ENCODE measurements around the gene TRA2B.
"Not testable (repeated sequence)": the region's sequence is repeated elsewhere in the genome, so short reads cannot be mapped to it uniquely, and the experiment has no call there.

Gene TRA2B

DNA sequence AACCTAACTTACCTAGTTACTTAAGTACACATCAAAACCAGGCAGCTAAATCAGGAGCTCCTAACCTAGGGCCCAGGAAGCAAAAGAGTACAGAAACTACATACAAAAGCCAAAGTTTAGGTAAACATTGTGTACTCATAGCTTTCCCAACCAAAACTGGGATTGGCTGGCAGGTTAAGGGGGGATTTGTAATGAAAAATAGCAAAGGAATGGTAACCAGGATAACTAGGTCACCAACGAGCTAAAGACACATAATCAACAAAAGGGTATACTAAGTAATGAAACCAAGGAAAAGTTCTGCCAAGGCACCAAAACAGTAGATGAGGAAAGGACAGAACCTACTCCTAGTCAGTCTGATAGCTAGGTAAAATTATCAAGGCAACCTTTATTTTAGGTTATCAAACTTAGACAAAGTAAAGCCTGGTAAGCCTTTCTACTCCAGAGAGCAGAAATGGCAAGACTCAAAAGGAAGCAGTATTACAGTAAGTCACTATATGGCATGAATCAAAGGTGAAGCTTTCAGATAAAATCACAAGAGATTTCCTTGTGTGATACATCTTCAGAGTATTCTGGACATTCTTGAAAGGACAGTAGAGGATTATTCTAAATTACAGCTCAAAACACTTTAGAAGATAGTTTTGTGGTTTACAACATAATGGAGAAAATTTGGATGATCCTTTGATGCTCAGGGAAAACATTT lies 10.2 kb downstream of the TRA2B start:
- DNase-seq (ENCODE audit: low spot score) = no peak

DNA sequence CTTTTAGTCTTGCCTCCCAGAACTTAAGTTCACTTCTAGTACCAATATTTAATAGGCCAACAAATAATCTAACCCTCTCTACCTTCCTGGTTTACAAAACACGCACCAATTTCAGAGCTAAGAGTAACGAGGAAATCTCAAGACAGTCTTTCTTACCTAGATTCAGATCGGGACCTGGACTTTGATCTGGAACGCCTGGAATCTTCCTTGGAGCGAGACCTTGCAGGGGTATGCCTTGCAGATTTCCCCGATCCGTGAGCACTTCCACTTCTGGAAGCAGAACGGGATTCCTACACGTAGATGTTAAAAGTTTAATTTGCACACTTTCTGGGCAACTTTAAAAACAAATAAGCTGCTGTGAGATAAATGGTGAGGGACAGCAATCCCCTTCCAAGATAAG lies 11.4 kb downstream of the TRA2B start:
- no peak for DNase-seq (ENCODE audit: low spot score)

DNA sequence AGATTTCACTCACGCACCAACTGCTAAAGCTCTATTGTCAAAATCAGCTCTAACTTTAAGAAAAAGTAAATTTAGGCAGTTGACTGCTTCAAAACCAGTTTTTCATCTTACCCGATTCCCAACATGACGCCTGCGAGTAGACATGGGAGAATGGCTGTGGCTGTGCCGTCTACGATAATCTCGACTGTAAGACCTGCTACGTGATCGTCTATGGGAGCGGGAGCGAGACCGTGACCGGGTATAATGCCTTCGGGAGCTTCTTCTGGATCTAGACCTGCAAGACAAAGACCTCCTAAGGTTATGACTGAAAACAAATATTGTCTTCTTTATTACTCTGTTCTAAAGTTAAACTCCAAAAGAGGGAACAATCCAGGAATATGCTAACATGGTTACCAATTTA lies 12.5 kb downstream of the TRA2B start:
- no peak for DNase-seq (ENCODE audit: low spot score)

DNA sequence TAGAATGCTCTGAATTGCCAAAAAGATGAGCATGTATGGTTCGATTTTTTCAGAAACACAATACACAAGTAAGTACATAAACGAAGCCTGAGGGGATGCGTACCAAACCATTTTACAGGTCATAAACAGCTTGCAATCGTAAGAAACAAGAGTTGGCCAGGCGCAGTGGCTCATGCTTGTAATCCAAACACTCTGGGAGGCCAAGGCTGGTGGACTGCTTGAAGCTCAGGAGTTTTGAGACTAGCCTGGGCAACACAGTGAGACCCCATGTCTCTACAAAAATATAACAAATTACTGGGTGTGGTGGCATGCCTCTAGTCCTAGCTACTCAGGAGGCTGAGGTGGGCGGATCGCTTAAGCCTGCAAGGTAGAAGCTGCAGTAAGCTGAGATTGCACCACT lies 13.4 kb downstream of the TRA2B start:
- DNase-seq (ENCODE audit: low spot score) = no peak

DNA sequence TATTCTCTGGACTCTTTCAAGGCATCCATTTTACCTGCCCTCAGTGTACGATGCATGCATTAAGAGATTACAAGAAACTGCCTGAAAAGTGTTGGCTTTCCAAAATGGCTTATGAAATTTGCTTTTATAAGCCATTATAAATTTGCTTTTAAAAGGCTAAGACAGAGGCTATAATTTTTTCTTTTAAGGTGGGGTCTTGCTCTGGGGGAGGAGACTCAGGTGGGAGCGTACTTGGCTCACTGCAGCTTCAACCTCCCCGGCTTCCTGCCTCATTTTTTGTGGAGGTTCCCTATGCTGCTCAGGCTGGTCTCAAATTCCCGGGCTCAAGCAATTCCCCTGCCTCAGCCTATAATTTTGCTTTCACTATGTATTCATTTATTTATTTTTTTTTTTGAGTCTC lies 17.6 kb downstream of the TRA2B start:
- DNase-seq (ENCODE audit: low spot score) = no peak

DNA sequence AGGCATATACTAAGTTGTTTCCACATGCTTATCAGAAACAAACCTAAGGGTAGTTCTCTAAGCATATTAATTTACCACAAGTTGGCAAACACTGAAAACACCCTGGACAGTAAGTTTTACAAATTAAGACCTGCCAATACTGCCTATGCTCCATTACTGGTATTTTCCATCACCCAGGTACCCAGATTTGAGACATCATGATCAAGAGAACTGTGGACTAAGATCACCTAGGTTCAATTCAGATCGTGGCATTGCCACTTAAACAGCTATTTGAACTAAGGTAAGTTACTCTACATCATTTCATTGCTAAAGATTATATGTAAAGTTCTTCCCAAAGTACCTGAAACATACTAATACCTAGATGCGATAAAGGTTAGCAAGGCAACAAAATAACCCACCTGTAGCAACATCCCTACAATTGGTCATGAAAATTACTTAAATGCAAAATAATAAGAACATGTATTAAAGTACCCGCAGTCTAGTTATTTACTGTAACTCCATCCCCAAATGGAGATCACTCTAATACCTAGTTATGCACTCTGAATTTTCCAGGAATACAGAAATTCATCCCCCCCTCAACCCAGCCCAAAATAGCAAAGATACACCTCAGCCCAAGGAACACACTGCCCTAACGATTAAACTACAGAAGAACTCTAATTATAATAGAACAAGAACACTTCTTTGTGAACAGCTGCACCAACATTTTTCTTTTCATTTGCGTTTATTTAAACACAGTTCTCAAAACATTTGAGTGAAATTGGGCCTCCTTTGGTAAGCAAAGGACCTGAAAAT lies 21.6 kb downstream of the TRA2B start:
- DNase-seq (ENCODE audit: low spot score) = no peak

DNA sequence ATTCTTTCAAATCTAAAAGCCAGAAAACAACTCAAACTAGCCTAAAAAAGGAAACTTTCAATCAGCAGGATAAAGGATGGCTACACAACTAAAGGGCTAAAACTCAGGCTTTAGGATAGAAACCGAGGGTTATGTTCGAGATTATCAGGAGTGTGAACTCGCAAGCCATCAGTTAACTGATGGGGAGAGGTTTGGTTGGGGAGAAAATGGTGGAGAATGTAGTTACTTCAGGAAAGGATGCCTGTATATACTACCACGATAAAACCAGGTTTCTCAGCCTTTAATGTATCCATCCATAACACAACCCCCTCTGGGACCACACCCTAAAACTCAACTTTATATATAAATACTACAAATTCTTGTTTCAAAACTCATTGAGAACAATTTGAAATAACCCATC lies 22.2 kb downstream of the TRA2B start:
- no peak for DNase-seq (ENCODE audit: low spot score)

DNA sequence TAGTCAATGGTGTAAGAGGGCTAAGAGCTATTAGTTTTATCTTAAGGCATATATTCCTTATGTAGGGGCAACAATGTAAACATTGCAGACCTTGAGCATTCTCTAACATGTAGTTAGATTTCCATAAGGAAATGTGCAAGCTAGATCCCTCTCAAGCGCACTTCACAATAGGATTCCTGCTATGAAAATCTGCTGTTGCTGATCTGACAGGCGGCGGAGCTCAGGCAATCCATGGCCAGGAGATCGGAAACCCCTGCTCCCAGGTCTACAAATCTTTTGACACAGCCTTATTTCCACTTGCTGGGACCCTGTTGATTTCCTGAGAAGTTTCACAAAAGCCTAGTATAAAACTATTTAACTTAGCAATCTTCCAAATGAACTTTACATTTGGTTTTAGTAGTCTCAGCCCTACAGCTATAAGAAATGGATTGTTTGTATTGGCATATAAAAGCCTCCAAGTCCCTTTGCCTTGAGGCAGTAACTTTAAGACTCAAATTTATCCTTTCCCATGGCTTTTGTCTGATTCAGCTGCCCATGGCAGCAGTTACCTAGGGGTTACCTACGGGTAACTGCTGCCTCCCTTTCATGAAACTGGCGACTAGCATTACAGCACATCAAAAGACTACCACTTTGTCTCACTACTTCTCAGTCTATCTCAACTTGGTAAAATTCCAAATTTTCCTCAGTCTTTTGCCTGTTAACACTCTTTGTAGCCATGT lies 22.7 kb downstream of the TRA2B start:
- no peak for DNase-seq (ENCODE audit: low spot score)

DNA sequence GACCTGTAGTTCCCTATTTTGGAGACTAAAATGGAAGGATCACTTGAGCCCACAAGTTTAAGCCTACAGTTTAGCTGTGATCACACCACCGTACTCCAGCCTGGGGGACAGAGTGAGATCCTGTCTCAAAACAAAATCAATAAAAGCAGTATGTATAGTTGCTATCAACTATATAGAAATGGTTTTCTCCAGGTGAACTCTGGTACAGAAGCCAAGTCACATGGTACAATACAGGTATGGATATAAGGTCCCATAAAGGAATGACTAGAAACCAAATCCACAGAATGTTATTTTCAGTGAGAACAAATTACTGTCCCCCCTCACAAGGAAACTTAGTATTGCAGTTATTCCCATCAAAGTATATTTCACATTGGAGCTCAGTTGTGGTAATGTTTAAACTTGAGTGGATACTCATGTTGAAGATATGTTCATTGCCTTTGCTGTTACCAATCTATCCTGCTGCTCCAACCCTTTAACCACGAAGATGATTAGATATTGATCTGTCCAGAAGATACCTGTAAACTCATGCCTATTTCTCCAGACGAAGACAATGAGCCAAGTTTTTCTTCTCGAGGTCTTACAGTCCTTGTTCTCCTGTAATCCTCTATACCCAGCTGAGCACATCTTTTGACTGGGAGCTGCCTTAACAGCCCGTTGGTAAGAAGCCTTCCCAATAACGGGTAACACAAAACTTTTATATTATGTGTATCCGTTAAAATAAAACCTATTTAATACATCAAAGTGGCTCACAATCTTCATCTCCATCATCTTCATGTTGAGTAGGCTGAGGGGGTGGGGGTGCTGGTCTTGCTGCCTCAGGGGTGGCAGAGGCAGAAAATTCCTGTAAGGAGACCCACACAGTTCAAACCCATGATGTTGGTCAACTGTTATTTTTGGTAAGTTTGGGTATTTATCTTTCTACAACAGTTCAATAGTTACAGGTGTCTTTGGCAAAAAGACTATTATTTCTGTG lies 24.6 kb downstream of the TRA2B start:
- no peak for DNase-seq (ENCODE audit: low spot score)

DNA sequence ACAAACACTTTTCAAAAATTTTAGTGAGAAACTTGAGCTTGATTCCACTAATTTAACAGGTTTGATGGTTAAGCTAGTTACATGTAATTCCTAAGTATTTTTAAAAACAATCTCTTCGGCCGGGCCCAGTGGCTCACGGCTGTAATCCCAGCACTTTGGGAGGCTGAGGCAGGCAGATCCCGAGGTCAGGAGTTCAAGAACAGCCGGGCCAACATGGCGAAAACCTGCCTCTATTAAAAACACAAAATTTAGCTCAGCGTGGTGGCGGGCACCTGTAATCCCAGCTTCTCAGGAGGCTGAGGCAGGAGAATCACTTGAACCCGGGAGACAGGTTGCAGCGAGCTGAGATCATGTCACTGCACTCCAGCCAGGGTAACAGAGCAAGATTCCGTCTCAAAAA lies 25.3 kb downstream of the TRA2B start:
- DNase-seq (ENCODE audit: low spot score) = no peak

DNA sequence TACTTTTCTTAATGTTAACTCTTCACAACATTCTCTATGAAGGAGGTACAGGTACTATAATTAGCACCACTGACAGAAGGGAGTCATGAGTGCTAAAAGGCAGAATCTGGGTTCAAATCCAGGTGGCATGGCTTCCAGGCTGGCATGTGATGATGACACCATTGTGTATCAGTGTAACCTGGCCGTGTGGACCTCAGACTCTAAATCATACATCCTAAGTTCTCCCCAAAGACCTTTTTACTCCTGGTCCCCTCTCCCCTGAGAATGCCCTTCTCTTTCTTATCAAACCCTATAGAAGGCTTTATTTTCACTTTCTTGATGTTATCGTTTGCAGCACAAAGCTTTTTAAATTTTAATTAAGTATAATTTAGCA lies 26.8 kb downstream of the TRA2B start:
- not testable (repeated sequence) for DNase-seq (ENCODE audit: low spot score)

DNA sequence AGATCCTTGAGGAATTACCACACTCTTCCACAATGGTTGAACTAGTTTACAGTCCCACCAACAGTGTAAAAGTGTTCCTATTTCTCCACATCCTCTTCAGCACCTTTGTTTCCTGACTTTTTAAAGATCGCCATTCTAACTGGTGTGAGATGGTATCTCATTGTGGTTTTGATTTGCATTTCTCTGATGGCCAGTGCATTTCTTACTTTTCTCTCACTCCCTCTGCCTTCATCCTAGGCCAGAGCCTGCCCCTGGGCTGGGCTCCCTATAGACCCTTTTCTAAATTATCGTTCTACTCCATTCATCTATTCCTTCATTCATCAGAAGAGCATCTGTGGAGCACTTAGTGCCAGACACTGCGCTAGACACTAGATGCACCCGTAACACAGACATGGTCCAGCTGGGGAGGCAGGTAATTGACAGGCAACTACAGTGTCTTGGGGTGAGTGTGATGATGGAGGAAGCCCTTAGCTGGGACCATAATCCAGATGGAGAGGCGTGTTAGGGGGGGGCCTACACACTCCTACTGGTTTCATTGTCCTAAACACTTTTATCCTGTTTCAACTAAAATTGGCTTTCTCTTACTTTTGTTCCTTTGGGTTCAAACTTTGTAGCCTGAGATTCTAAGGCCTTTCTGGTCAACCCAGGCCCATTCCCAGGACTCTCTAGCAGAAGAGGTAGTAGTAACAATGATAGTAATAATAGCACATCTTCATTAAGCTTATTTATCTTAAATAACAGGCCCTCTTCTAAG lies 27.3 kb downstream of the TRA2B start:
- not testable (repeated sequence) for DNase-seq (ENCODE audit: low spot score)

DNA sequence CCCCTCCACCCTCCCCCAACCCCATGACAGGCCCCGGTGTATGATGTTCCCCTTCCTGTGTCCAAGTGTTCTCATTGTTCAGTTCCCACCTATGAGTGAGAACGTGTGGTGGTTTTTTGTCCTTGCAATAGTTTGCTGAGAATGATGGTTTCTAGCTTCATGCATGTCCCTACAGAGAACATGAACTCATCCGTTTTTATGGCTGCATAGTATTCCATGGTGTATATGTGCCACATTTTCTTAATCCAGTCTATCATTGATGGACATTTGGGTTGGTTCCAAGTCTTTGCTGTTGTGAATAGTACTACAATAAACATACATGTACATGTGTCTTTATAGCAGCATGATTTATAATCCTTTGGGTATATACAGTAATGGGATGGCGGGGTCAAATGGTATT lies 27.9 kb downstream of the TRA2B start:
- not testable (repeated sequence) for DNase-seq (ENCODE audit: low spot score)

DNA sequence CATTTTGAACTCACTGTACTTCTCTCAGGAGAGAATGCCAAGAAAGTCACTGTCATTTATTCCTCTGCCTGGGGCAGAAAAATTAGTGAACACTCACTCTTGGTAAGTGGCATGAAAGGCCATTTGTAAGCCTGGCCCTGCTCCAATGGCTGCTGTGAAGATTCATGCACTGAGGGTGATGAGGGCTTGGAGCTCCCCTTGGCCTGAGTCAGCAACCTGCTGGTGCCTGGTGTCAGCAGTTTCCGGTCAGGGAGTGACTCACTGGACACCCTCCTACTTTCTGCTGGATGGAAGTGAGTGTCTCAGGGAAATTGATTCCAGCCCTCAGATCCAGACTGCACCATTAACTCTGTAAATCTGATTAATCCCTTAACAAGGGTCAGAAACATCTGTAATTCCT lies 37.6 kb downstream of the TRA2B start:
- DNase-seq (ENCODE audit: low spot score) = no peak

DNA sequence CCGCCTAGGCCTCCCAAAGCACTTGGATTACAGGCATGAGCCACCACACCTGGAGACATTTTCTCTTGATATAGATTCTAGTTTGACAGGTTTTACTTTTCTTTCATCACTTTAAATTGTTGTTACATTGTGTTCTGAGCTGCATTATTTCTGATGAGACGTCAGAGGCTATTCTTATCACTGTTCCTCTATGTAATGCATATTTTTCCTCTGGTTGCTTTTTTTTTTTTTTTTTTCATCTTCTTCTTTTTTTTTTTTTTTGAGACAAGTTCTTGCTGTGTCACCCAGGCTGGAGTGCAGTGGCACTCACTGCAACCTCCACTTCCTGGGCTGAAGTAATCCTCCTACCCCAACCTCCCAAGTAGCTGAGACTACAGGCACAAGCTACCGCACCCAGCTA lies 41.2 kb downstream of the TRA2B start:
- DNase-seq (ENCODE audit: low spot score) = no peak

DNA sequence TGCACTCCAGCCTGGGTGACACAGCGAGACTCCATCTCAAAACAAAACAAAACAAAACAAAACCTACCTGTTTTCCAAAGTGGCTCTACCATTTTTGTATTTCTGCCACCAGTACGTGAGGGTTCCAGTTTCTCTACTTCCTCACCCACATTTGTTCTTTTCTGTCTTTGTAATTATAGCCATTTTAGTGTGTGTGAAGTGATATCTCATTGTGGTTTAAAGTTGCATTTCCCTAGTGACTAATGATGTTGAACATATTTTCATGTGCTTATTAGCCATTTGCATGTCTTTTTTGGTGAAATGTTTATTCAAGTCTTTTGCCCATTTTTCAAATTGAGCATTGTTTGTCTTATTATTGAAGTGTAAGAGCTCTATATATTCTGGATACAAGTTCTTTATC lies 50.7 kb downstream of the TRA2B start:
- no peak for DNase-seq (ENCODE audit: low spot score)

DNA sequence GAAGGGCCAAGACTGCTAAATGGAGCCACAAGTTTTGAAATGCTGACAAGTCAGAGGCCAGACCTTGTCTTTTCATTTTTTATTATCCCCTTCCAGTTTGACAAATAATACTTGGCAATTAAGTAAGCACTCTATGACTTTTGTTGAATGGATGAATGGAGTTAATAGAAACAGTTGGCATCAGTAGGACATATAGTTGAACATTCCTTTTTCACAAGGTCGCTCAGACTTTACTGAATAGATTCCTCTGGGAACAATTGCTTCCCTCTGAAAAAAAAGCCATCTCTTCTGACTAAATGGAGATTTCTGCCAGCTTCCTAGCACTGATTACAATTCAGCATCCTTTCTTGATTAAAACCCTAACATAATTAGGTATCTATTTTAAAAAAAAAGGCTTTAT lies 53.2 kb downstream of the TRA2B start:
- DNase-seq (ENCODE audit: low spot score) = no peak

DNA sequence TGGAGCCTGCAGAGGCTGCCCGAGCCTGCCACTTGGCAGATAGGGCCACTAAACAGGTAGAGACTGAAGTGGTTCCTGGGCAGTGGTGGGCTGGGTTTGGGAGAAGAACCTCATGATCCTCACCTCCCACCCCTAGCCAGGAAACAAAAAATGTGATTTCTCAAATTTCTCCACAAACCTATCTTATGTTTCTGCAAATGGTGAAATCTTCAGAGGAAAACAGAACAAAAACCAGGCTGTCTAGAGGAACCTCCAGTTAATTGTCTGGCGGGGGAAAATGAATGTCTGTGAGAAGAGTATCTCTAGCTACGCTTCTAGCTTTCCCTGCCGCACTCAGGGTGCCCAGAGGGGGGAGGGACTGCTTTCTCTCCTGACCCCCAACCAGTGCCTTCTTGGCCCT lies 55.9 kb downstream of the TRA2B start:
- DNase-seq (ENCODE audit: low spot score) = no peak

DNA sequence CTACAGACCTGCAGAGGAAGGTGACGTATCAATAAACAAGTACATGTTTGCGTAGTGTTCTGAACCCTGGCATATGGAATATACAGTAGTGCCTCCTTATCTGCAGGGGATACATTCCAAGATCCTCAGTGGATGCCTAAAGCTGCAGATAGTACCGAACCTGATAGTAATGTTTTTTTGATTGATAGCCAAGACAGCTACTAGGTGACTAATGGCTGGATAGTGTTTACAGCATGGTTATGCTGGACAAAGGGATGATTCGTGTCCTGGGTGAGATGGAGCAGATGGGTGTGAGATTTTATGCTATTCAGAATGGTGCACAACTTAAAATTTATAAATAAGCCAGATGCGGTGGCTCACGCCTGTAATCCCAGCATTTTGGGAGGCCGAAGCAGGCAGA lies 57.2 kb downstream of the TRA2B start:
- DNase-seq (ENCODE audit: low spot score) = no peak

DNA sequence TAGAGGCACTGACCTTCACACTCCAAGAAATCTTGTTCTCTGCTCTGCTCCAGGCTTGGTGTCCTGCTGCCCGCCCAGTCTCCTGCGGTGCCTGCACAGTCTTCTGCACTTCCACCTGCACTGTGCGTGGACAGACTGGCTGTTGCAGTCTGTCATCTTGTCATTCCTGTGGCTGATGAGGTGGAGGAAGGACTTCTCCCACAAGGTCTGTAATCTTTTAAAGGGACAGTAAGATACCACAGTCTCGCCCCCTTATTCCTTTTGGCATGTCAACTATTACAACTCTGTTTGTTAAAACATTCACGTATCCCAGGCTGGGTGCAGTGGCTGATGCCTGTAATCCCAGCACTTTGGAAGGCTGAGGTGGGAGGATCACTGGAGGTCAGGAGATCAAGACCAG lies 58.9 kb downstream of the TRA2B start:
- DNase-seq (ENCODE audit: low spot score) = no peak

DNA sequence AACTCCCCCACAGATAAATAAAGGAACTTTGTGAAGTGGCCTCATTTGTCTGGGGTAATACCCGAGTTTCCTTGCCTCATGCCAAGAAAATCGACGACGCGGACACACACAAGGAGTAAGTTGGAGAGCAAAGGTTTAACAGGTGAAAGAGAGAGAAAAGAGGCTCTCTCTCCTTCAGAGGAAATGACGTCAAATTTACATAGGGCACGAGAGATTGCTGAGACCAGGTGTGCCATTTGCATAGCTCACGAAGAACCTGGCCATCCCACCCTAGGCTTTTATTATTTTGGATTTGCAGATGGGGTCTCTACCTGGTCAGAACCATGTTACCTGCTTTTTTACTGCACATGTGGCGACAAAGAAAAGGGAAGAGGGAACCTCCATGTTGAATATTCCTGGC lies 63.7 kb downstream of the TRA2B start:
- no peak for DNase-seq (ENCODE audit: low spot score)
